GM21447 (cell line): Measurements from ENCODE around the gene PHETA1.
"Not testable (repeated sequence)": the region's sequence is repeated elsewhere in the genome, so short reads cannot be mapped to it uniquely, and the experiment has no call there.

ENCODE experiments used
- ATAC-seq: cut with Tn5 transposase; IDR thresholded peaks from one replicate; pipeline ENCODE4 v1.9.1; 2021; ENCODE audit not compliant: unreplicated experiment

The PHETA1 gene

DNA sequence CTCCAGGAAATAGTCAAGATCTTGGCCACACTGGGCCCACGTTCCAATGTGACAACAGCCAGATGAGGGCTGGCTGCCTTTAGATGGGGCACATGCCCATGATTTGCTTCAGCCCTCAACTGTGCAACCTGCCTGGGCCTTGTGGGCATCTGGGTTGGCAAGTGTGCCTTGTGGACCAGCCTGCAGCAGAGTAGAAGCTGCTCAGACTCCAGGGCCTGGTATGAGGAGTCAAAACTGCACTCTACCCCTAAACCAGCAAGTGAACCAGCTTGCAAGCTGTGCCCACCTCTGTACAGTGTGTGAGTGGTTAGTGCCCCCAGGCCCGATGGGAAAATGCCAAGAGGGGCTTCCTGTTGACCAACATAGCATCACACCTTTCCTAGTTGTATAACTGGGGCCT lies 17.9 kb downstream of the PHETA1 start:
- no peak for ATAC-seq

- no peak for ATAC-seq
Observed at GRCh38 chr12:111349748-111350520, 19.0 kb downstream of the PHETA1 start.

GRCh38 chr12:111349101-111349747 lies 19.7 kb downstream of the PHETA1 start:
- ATAC-seq, result no peak

DNA sequence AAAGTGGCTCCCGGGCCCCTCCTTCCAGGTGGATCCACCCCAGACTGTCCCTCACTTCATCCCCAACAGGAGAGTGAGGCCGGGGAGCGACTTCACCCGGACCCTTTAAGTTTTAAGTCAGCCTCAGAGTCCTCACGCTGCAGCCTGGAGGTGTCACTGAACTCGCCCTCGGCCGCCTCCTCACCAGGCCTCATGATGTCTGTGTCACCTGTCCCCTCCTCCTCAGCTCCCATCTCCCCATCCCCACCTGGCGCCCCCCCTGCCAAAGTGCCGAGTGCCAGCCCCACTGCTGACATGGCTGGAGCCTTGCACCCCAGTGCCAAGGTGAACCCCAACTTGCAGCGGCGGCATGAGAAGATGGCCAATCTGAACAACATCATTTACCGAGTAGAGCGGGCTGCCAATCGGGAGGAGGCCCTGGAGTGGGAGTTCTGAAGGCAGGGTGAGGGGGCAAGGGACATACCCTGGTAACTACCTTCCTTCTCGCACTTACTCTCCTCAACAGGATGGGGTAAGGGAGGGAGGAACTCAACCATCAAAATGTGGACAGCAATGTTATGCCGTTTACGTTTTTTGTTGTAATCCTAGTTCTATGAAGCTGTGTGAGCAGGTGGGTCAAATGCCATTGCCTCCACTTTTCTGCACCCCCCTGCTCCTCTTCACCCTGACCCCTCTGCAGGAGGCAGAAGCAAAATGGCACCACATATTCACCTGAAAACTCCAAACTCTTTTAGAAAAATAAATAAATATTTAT lies 20.8 kb downstream of the PHETA1 start:
- no peak for ATAC-seq

DNA sequence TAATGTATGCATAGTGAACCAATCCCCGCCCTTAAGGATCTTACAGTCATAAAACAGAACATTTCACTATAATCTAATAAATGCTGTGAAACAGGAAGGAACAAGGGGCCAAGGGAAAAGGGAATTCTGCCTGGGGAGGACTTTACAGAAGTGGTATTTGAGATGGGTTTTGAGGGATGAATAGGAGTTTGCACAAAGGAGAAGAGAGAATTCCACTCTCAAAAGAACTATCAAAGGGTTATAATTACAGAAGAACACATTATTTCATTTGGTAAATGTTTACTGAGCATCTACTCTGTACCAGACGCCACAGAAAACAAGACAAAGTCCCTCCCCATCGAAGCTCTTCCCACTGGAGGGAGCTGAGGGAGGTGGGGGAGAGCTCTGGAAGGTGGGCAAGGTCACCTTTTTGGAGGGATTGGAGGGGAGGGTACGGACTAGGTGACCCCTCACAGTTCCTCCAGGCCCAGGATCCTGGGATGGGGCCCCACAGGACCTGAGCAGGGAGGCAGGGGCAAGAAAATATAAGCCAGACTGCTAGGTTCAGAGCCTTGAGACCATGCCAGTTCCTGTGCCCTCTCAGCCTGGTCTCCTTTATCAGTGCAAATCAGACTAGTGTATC lies 24.5 kb downstream of the PHETA1 start:
- no peak for ATAC-seq

GRCh38 chr12:111343181-111343580 lies 25.7 kb downstream of the PHETA1 start:
- ATAC-seq, result no peak

GRCh38 chr12:111342376-111342775 lies 26.5 kb downstream of the PHETA1 start:
- ATAC-seq, result no peak

- ATAC-seq, result no peak
Observed at GRCh38 chr12:111341426-111342065, 27.3 kb downstream of the PHETA1 start.

- ATAC-seq, result not testable (repeated sequence)
Observed at GRCh38 chr12:111340680-111341079, 28.2 kb downstream of the PHETA1 start.

DNA sequence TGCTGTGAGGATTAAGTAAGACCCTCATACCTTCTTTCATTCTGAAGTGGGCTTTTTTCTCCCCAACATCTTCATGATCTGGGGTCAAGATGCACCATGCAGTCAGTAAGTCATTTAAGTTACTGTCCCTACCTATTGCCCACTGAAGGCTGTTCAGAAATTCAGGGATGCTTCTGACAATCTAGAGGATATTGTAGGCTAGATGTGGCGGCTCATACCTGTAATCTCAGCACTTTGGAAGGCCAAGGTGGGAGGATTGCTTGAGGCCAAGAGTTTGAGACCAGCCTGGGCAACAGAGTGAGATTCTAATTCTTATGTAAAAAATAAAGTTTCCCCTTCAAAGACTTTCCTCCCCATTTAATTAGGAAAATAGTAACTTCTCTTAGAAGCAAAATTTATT lies 28.7 kb downstream of the PHETA1 start:
- no peak for ATAC-seq

DNA sequence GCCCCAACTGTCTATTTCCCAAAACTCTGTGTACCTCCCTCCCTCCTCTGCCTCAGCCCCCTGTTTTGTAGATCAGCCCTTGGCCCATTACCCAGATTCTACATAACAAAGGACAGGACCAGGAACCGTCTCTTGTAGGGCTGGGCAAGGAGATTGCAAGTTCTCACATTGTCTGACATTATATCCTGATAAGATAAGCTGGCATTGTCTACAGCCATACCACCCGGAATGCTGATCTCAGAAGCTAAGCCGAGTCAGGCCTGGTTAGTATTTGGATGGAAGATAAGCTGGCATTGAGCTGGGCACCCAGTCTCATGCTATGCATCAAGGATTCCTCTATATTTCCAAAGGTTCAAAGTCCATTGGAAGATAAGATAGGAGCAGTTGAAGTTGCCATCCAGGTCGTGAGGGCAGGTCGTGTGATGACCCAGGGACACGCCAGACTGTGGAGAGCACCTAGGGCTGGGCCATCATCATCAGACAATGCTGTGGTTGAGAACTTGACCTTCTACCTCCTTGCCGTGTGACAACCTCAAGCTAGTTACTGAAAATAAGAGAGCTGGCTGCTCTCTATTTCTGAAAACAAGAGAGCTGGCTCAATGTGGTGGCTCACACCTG lies 29.5 kb downstream of the PHETA1 start:
- ATAC-seq, result no peak

DNA sequence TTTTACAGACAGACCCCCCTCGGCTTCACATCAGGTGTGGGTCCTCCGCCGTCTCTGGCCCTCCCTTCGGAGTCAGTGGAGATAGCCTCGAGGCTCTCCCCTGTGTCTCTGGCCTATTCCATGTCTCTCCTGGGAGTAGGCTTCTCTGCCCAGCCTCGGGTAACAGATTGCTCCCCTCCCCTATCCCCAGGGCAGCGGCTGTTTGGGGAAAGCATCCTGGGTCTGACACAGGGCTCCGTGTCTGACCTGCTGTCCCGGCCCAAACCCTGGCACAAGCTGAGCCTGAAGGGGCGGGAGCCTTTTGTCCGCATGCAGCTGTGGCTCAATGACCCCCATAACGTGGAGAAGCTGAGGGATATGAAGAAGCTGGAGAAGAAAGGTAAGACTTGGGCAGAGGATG lies 30.8 kb downstream of the PHETA1 start:
- no peak for ATAC-seq

DNA sequence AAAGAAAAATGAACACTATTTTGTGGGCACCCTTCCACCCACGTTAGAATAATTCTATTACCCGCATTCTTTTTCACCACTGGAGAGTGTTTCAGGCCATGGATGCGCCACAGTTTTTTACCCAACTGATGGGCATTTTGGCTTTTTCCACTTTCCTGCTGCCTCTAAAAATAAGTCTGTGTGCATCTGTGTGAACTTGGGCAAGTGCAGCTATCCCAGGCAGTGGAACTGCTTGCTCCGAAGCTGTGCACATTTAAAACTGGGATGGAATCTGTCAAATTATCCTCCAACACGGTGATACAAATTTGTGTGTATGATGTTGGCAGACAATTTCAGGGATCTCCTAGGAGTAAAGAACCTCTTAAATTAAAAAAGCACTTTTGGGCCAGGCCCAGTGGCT lies 31.5 kb downstream of the PHETA1 start:
- ATAC-seq, result no peak

DNA sequence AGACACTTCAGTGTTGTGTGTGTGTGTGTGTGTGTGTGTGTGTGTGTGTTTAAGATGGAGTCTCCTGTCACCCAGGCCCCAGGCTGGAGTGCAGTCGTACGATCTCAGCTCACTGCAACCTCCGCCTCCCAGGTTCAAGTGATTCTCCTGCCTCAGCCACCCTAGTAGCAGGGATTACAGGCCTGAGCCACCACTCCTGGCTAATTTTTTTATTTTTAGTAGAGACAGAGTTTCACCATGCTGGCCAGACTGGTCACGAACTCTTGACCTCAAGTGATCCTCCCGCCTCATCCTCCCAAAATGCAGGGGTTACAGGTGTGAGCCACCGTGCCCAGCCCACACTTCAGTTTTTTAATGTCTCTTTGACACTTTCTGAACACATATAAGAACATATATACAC lies 32.5 kb downstream of the PHETA1 start:
- not testable (repeated sequence) for ATAC-seq

GRCh38 chr12:111335811-111336210 lies 33.1 kb downstream of the PHETA1 start:
- no peak for ATAC-seq

GRCh38 chr12:111335301-111335700 lies 33.6 kb downstream of the PHETA1 start:
- ATAC-seq, result not testable (repeated sequence)

- no peak for ATAC-seq
Observed at GRCh38 chr12:111334393-111334915, 34.4 kb downstream of the PHETA1 start.

DNA sequence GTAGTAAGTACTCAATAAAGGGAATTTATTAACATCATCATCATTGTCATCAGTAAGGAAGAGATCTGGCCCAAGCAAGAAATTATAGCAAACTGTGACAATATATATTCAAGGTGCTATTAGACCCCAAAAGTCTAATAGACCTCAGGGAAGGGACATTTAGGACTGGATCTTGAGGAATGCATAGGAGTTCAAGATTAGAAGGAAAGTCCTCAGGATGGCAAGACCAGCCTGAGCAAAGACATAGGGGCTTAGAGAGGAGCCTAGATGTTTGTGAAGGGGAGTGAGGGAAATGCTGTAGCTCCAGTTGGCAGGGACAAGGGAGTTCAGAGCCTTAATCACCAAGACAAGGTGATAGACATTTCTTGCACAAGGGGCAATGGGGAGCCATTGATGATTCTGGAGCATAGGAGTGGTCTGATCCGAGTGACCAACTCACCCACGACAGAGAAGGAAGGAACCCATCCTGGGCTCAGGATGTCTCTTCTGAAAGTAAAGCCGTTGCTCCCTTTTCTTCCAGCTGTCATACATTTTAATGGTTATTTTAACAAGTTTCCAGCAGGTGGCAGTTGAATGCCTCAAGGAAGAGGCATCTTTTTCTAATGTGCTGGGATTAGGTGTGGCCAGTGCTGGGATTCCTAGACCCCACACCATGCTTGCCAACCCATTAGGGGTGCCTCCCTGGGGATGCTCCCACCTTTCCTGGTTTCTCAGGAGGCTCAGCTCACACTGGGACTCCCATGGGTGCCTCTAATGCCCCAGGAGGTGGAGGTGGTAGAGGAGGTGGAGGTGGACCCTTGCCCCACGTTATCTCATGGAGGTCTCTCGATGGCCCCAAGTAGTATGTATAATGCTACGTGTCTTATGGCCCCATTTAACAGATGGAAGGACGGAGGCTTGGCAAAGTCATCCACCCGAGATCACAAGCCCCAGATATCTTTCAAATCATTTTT lies 37.8 kb downstream of the PHETA1 start:
- no peak for ATAC-seq

DNA sequence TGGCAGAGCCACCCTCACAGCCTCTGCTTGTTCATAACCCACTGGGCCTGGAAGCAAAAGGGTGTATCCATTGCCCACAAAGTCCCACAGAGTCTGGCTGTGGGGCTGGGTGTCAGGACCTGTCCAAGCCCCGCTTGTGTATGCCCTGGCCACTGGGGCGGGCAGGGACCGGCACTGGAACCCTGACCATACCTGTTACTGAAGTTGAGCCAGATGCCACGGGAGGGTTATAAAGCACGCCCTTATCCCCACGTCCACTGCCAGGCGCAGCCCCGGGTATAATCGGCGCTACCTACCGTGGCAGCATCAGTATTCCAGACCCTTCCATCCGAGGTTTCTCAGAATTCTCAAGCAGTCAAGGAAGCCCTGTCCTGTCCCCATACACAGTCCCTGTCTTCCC lies 40.8 kb downstream of the PHETA1 start:
- no peak for ATAC-seq
